NCI-H1048 (cell line): ENCODE results near the gene RMDN3.

ENCODE experiments used
- DNase-seq: peaks from one replicate; lab custom pipeline; 2025; lab: John Stamatoyannopoulos, UW

RMDN3 gene

DNA sequence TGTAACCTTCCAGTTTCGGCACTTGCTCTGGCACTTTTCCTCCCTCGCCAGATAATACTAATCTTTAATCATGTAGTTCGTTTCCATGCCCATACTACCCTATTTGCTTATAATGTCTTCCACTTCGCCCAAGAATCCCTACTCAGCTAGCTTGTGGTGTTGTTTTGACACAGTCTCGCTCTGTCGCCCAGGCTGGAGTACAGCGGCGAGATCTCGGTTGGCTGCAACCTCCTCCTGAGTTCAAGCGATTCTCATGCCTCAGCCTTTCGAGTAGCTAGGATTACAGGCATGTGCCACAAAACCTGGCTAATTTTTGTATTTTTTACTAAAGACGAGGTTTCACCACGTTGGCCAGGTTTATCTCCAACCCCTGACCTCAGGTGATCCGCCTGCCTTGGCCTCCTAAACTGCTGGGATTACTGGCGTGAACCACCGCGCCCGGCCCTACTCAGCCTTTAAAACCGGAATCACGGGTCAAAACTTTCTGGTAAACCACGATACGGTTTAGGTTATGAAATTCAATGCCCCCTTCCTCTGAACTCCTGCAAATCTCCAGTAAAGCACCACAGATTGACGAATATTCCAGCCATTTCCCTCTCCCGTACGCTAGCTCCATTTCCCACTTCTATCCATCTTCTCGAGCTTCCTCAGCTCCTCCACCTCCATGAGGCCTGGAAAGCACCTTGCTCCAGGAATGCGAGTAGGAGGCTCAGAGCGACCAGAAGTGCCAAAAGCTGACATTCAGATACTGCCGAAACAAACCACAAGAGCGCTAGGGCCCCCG is 61.0 kb downstream of the RMDN3 start:
- DNase-seq = no peak

- DNase-seq = no peak
Measured at GRCh38 chr15:40691737-40692136, 63.3 kb downstream of the RMDN3 start.

GRCh38 chr15:40688932-40689799 is 65.9 kb downstream of the RMDN3 start:
- DNase-seq = no peak
